GM19397 (cell line): Measurements from ENCODE around the gene VGF.
"Not testable (repeated sequence)": the region's sequence is repeated elsewhere in the genome, so short reads cannot be mapped to it uniquely, and the experiment has no call there.

ENCODE experiments used
- ATAC-seq: cut with Tn5 transposase; IDR thresholded peaks from one replicate; pipeline ENCODE4 v1.9.1; 2021; ENCODE audit warnings: mild to moderate bottlenecking, moderate library complexity; ENCODE audit not compliant: unreplicated experiment

VGF gene

GRCh38 chr7:101120315-101120714 lies 45.1 kb downstream of the VGF start:
- no peak for ATAC-seq

DNA sequence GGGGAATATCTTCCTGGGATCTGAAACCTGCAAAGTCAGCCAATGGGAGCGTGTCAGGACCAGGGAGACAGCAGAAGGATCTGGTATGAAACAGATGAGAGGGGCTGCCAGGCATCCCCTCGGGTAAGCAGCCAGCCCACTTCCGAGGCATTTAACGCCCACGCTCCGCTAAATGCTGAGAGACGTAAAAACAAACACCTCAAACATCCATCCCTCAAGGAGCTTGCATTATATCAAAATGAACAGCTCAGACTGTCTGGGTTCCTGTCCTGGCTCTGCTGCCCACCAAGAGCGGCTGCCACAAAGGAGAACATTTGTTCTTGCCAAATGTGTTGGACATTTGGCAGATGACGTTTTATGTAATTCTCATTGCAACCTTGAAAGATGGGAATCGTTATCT lies 45.5 kb downstream of the VGF start:
- no peak for ATAC-seq

DNA sequence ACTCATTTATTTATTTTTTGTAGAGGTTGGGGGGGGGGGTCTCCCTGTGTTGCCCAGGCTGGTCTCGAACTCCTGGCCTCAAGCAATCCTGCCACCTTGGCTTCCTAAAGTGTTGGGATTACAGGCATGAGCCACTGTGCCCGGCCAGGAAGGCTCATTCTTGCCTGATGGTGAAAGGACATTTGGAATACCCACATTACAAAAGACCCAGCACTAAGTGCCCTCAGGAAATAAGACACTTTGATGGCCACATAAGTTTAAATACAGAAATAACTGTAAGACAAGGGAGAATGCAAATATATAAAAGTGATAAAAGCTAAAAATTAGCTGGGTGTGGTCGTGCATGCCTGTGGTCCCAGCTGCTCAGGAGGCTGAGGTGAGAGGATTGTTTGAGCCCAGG lies 46.5 kb downstream of the VGF start:
- no peak for ATAC-seq

DNA sequence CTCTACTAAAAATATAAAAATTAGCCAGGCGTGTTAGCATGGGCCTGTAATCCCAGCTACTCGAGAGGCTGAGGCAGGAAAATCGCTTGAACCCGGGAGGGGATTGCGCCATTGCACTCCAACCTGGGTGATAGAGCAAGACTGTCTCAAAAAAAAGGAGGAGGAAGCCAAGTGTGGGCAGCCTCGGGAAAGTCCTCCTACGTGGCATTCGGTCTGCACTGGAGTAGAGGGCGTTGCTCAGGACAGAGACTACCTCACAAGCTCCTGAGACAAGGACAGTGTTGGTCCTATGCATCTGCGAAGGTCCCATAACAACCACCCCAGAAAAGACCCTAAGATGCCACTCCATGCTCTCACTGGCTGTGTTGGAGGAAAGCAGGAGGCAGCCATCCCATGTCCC lies 48.5 kb downstream of the VGF start:
- no peak for ATAC-seq

GRCh38 chr7:101115215-101115614 lies 50.2 kb downstream of the VGF start:
- no peak for ATAC-seq

- ATAC-seq, result no peak
Measured at GRCh38 chr7:101114492-101114891, 50.9 kb downstream of the VGF start.

GRCh38 chr7:101113836-101114235 lies 51.5 kb downstream of the VGF start:
- ATAC-seq, result no peak

- not testable (repeated sequence) for ATAC-seq
Measured at GRCh38 chr7:101113140-101113539, 52.2 kb downstream of the VGF start.
